CD4-positive, alpha-beta T cell treated with Interleukin-15 for 4 hours (primary cell): ENCODE results near the gene SNX9.

Experiments used
- DNase-seq: peaks from one replicate; pipeline ENCODE4 v3.0.0-alpha.2; 2020; ENCODE audit warnings: low spot score

Gene SNX9

GRCh38 chr6:157978021-157978783 is 155.2 kb downstream of the SNX9 start:
- DNase-seq: no peak

- no peak for DNase-seq
Observed at GRCh38 chr6:157980288-157981131, 157.5 kb downstream of the SNX9 start.

GRCh38 chr6:157981132-157981394 is 158.0 kb downstream of the SNX9 start:
- DNase-seq: no peak

DNA sequence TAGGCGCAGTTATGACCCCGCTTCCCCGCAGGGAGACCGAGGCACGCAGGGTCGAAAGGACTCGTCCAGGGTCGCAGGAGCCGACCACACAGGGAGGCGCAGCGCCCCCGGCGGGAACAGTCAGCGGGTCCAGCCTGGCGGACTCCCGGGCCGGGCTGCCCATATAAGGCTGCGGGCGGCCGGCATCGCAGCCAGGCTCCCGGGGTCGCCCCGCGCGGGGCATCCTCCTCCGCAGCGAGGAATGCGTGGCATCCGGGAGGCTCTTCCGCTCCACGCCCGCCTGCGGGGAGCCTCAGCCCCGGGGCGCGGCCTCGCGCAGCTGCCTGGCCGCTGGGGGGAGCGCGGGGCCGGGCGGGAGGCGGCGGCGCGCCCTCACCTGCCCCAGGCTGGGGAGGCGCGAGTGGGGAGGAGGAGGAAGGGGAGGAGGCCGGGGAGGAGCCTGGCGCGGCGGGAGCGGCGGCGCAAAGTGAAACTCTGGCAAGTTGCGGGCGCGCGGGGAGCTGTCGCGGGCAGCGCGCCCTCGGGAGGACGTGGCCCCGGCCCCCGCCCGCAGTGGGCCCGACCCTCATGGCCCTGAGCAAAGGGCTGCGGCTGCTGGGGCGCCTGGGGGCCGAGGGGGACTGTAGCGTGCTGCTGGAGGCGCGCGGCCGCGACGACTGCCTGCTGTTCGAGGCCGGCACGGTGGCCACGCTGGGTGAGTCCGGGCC is 158.5 kb downstream of the SNX9 start, which contains the start of gene SYNJ2:
Gene SYNJ2 (plus strand): TSS at position 469 of the 707 bp plus-strand sequence. CDS start 99 bp downstream, at position 568.
- DNase-seq: peak; percentile 77

DNA sequence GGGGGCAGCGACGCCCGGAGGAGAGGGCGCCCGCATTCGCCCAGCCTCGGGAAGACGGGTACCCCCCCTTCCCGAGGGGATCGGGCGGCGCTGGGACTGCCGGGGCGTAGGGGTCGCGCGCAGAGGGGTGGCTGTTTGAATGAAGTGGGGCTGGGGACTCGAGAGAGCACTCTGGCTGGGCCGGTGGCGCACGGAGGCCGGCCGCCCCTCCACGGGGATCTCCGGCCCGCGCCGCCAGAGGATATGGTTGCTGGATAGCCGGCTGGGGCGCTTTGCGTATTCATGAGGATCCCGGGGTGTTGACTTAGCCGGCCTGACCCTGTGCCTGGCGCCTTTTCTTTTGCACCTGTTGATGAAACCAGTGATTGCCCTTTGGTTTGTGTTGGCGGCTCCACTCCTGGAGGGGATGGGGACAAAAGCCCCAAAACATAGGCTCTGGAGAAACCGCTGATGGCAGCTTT is 159.1 kb downstream of the SNX9 start:
- DNase-seq: no peak

DNA sequence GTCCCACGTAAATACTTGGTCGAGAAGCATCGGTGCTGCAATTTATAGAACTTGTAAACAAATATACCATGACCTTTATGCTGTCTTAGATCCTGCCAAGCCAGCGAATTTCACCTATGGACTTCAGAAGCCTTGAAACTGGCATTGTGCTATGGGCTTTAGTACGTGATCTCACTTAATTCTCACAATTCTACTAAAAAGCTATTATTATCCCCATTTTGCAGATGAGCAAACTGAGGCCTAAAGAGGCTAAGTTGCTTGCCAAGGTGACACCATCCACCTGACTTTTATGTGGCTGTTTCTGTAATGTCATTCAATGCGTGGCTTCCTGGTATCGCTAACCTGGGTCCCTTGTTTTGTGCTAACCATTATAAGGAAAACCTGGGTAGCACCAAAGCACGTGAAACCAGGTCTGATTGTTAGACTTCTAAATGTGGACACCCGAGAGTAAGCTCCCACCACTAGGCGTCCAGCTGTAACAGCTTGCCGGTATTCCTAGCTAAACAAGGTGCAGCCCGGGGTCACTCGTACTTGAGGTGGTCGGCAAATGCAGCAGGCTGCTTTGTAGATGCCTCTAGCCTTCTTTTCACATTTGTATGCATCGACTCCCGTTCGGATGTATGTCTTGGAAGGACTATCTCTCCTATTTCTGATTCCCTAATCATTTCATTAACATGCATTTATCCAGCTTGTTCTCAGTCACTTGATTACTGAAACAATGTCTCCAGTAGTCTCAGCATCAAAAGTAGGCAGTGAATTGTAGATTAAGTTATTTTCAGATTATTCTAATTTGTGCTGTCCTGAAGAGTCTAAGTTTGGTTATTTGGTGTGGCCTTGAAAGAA is 159.7 kb downstream of the SNX9 start:
- no peak for DNase-seq

GRCh38 chr6:157983406-157984119 is 160.5 kb downstream of the SNX9 start:
- DNase-seq: no peak

DNA sequence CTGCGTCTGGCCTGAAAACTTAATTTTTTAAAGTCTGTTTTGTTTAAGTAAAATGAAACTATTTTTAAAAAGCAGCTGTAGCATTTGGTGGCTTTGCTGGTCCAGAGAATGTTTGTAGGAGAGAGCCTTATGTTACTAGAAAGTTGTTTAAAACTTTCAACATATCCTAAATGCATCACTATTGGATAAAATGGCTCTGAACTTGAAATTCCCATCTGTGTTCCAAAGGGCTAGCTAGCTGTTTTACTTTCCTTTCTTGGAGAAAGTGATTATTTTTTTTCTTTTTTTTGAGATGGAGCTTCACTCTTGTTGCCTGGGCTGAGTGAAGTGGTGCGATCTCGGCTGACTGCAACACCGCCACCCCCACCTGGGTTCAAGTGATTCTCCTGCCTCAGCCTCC is 161.1 kb downstream of the SNX9 start:
- DNase-seq: no peak

GRCh38 chr6:157984686-157985225 is 161.7 kb downstream of the SNX9 start:
- DNase-seq: no peak

- no peak for DNase-seq
Observed at GRCh38 chr6:157985378-157986155, 162.5 kb downstream of the SNX9 start.

- no peak for DNase-seq
Observed at GRCh38 chr6:157987788-157988699, 165.0 kb downstream of the SNX9 start.

GRCh38 chr6:157988700-157989063 is 165.6 kb downstream of the SNX9 start:
- DNase-seq: no peak

DNA sequence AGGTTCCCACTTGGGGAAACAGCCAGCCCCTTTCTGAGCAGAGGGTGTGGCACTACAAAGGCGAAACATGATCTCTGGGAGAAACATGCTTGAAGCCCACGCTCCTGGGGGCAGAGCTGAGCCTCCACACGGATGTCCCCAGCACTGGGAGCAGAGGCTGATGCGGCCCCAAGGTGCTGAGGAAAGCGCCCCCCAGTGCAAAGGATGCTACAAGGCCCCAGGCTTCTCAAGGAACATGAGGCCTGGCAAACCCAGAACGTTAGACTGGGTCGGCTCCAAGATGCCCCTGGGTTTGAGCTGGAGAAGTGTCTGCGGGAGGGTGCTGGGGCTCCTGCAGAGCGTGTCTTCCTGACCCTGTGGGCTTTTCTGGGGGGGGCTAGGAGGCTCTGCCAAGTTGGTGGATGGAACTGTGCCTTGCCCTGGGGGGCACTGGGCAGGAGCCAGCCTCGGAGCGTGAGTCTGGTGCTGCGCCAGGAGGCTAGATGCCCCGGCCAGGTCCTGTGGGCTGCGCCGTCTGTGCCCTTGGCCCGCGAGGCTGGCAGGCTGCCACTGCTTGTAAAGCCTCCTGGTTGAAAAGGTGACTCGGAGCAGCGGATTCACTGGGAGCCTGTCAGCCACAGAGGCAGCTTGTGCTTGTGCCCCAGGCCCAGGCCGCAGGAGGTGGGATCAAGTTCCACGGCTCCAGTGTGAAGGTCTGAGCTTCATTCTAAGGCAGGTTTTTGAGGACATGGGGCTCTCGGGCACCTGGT is 166.7 kb downstream of the SNX9 start:
- no peak for DNase-seq

DNA sequence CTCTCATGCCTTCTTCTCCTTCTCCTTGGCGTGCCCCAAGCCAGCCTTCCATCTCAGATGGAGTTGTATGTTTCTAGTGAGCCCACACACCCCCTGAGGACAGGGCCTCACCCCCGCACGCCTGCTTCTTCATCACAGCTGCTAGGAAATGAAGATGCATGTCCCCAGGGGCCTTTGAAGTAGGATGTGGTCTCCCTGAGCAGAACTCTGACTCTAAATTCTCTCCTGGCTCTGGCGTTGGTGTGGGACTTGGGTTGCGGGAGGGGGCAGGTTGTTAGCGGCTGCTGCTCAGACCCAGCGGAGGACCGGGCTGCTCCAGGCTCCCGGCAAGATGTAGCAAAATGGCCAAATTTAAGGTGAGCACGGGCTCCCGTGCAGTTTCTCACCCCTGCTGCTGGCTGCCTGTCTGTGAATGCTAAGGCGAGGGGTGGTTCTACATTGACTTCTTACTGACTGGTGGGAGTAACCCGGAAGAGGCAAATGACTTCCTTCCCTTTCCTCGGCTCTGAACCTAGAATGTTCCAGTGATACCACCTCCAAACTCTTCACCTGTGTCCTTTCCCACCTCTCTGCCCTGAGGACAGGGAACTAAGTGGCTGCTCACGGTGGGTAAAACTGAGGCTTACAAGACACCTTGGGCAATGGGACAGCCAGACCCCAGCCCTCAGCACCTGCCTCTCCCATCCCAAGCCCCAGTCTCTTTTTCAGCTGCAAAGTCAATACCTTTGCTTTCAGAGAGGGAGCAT is 167.4 kb downstream of the SNX9 start:
- no peak for DNase-seq

DNA sequence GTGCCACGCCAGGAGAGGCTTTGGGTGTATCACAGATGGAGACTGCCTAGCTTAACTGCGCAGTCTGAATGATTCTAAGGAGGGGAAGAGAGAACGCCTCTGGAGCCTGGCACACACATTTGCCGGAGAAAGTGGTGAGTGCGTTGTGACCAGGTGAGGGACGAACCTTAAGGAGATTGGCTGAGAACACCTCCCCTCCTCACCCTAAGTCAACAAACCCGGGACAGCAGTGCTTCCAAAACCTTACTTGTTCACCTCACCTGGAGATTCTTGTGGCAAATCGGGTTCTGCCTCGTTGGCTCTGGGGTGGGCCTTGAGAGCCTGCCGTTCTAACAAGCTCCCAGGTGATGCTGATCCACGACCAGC is 168.0 kb downstream of the SNX9 start:
- DNase-seq: no peak

- DNase-seq: no peak
Observed at GRCh38 chr6:157993076-157993475, 170.0 kb downstream of the SNX9 start.

DNA sequence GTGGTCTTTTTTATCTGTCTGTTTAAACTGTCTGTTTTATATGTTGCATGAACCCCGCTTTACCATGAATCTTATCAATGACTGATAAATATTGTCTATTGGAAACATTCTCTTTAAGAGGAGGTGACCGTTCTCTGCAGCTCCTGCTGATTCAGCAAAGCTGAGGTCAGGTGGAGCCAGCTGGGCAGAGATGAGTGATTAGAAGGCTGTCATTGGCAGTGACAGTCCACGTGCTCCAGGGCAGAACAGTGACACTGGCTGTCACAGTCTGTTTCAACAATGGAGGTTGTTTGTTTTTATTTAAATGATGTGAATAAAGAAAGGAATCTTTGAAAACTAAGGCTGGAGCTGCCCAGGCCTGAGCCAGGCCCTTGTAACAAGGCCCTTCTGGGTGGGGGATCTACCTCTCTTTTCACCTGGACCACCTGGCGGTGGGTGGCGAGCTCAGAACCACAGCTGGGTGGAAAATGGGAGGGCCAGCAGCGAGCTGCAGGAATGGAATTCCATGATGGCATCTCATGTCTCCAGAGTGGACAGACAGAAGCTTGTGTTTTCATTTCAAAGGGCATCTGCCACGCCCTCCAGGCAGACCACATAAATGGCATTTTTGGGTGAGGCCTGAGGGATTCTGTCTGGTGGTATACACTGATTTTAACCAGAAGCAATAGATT is 171.2 kb downstream of the SNX9 start:
- DNase-seq: no peak
